Naive thymus-derived CD8-positive, alpha-beta T cell (primary cell): ENCODE results near the gene SIRT1. TPM values are rescaled to one million over a fixed set of nuclear protein-coding genes. Genes with fewer than 3 reads are reported as not detected.
A peak's percentile ranks its signal among the peaks of the same experiment; 100 is the strongest.
"Not testable (repeated sequence)": the region's sequence is repeated elsewhere in the genome, so short reads cannot be mapped to it uniquely, and the experiment has no call there.

ENCODE experiments used
- ATAC-seq, 2 donors: fragments of 150-1000 bp; cut with Tn5 transposase in 1 of 2; sonication (Bioruptor Pico), chemical (Tn5 transposase) in 1 of 2; 1 replicate in 1 of 2; 2 replicates in 1 of 2; pipeline ENCODE4 v1.10.0; 2021; ENCODE audit warnings: mild to moderate bottlenecking in 2 of 2, moderate library complexity in 2 of 2
- POLR2A ChIA-PET: fragments of 350-600 bp; sonication (Branson Sonifier 250); formaldehyde crosslinking; loops from one replicate; lab custom pipeline; 2021; ENCODE audit warnings: antibody characterized with exemption; lab: Charles Lee
- DNase-seq, 10 donors: peaks; one replicate each; pipeline versions ENCODE4 v3.0.0 to v3.0.0-alpha.2; 2020 to 2022
- H3K27ac Mint-ChIP-seq, 10 donors: one replicate each; pipeline ENCODE4 v1.8.0; 2020 to 2022; ENCODE audit warnings: mild to moderate bottlenecking in 10 of 10, mixed read lengths in 10 of 10, moderate library complexity in 4 of 10, inconsistent platforms in 1 of 10
- H3K27me3 Mint-ChIP-seq, 5 donors: one replicate each; pipeline ENCODE4 v1.8.0; 2021 to 2022; ENCODE audit warnings: mixed read lengths in 5 of 5
- H3K36me3 Mint-ChIP-seq, 3 donors: one replicate each; pipeline ENCODE4 v1.8.0; 2020 to 2022; ENCODE audit warnings: mixed read lengths in 3 of 3, mild to moderate bottlenecking in 2 of 3, inconsistent platforms in 1 of 3
- H3K4me1 Mint-ChIP-seq, 4 donors: one replicate each; pipeline ENCODE4 v1.8.0; 2021 to 2022; ENCODE audit warnings: mixed read lengths in 4 of 4
- H3K4me3 Mint-ChIP-seq, 10 donors: one replicate each; pipeline ENCODE4 v1.8.0; 2020 to 2022; ENCODE audit warnings: mild to moderate bottlenecking in 10 of 10, mixed read lengths in 10 of 10, moderate library complexity in 6 of 10, inconsistent platforms in 1 of 10
- H3K9me3 Mint-ChIP-seq, 9 donors: one replicate each; pipeline ENCODE4 v1.8.0; 2020 to 2022; ENCODE audit warnings: mixed read lengths in 9 of 9, mild to moderate bottlenecking in 3 of 9, inconsistent platforms in 1 of 9, moderate library complexity in 1 of 9
- polyA plus RNA-seq, 3 donors: library from polyadenylated mRNA; unstranded; fragments of 300-500 nt; fragmentation: Illumina TruSeq; gene quantifications; one replicate each; pipeline ENCODE4 v1.2.3, GENCODE V29; 2021
- total RNA-seq, 8 experiments: library from RNA in 2 of 8; stranded (reverse) in 2 of 8; gene quantifications; one replicate each; pipeline ENCODE4 v1.2.3 and lab custom pipeline; 2021 to 2026

SIRT1 gene
- total and polyA plus RNA-seq, 5 experiments from 2014 or later, result 10.2 to 60.9 (median 18.7) TPM

DNA sequence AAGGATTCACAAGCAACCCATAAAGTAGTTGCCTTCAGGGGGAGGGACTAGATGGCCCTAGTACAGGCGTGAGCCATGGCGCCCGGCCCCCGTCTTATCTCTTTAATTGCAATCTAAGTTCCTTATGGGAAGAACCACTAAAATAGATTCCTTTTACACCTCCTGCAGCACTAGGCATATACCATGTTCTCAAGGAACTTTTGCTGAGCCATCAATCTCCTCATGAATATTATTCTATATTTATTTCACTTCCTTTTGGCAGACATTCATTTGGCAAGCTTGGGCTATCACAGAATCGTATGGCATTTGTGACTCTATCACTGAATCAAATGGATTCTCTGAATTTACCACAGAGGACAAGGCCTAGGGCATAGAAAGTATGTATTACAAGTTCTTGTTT lies 31.7 kb upstream of the SIRT1 start:
- Mint-ChIP-seq H3K27me3 (no peaks in the 10 kb centered on the region), H3K4me1 (peaks cover 5 to 23% (median 14%) of the 10 kb centered on the region in 4 donors), H3K27ac (no peak overlapping the region), H3K4me3 (peak overlapping the region in 1 of 10 donors; percentile 10), H3K36me3 (no peaks in the 10 kb centered on the region), H3K9me3 (peaks cover 0 to 2% (median 0%) of the 10 kb centered on the region in 9 donors)
- POLR2A ChIA-PET, result no interaction called here
- ATAC-seq, result no peak
- DNase-seq, result no peak

- Mint-ChIP-seq H3K36me3 (no peaks in the 10 kb centered on the region), H3K27ac (no peak overlapping the region), H3K4me3 (no peak overlapping the region), H3K27me3 (no peaks in the 10 kb centered on the region), H3K9me3 (peaks cover 0 to 2% (median 0%) of the 10 kb centered on the region in 9 donors), H3K4me1 (peaks cover 5 to 23% (median 14%) of the 10 kb centered on the region in 4 donors)
- ATAC-seq (no peak), DNase-seq (no peak)
- POLR2A ChIA-PET, result no interaction called here
Observed at GRCh38 chr10:67853512-67853911, 30.9 kb upstream of the SIRT1 start.

DNA sequence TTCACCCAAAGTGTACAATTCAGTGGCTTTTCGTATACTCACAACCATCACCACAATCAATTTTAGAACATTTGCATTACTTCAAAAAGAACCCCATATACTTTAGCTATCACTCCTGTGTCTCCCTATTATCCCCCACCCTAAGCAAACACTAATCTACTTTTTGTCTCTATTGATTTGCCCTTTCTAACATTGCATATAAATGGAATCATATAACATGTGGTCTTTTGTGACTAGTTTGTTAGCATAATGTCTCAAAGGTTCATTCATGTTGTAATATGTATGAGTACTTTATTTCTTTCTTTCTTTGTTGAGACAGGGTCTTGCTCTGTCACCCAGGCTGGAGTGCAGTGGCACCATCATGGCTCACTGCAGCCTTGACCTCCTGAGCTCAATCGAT lies 25.5 kb upstream of the SIRT1 start:
- DNase-seq, result no peak
- POLR2A ChIA-PET, result interaction anchor here (1.0 kb wide), 1 partner anchor 9 kb away, joined by 3 read pairs; no protein-coding TSS in a partner anchor

DNA sequence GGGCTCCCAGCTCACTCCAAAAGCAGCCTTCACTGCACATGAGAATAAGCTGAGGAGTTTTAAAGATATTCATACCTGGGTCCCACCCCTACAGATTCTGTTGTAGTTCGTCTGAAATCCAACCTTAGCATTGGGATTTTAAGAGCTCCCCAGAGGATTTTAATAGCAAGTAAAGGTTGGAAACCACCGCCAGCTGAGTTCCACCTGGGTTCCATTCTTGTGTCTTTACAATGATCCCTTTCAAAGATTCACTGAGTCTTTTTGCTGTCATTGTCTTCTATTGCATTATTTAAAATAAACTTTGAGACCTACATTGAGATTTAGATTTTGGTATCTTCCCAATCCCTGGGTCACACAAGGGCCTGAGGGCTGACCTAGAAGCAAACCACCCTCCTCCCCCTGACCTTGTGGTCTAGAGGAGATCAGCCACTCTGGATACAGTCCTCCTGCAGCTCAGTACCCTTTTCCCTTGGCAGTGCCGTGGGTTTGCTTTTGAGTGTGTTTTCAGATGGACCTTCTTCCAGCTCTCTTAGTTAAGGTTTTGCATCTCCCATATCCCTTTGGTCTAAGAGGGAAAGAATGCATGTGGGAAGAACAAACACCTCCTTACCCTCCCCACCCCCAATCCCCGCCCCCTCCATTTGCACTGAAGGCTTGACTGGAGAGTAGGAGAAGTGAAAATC lies 22.6 kb upstream of the SIRT1 start:
- ATAC-seq (no peak), DNase-seq (no peak)
- Mint-ChIP-seq H3K9me3 (no peaks in the 10 kb centered on the region), H3K4me1 (peaks cover 0 to 2% (median 0%) of the 10 kb centered on the region in 4 donors), H3K27ac (no peak overlapping the region), H3K4me3 (no peak overlapping the region), H3K36me3 (no peaks in the 10 kb centered on the region), H3K27me3 (no peaks in the 10 kb centered on the region)
- POLR2A ChIA-PET, result no interaction called here

More for the DNA sequence above, 25.5 kb upstream of the SIRT1 start:
- Mint-ChIP-seq H3K4me3 (no peak overlapping the region), H3K27me3 (no peaks in the 10 kb centered on the region), H3K27ac (peak overlapping the region in 1 of 10 donors; percentile 31), H3K4me1 (peaks cover 0 to 17% (median 4%) of the 10 kb centered on the region in 4 donors), H3K36me3 (no peaks in the 10 kb centered on the region), H3K9me3 (no peaks in the 10 kb centered on the region)
- ATAC-seq, result no peak

DNA sequence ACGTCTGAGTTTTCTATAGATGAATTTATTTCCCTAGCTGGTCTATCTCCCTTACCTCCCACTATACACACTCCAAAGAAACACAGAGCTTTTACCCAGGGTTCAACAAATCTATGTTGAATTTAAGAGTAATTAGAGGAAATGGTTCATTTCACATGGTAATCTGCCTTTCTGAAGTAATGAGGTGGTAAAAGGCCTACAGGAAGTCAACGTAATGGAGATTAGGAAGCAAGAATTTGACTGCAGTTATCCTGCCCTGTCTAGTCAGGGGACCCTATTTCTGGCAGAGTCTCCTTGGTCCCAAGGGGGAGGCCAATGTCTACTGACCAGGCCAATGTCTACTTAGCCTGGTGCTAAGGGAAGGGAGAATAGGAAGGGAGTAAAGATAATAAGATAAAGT lies 21.4 kb upstream of the SIRT1 start:
- Mint-ChIP-seq H3K27me3 (no peaks in the 10 kb centered on the region), H3K4me1 (peaks cover 0 to 2% (median 0%) of the 10 kb centered on the region in 4 donors), H3K27ac (no peak overlapping the region), H3K36me3 (no peaks in the 10 kb centered on the region), H3K4me3 (no peak overlapping the region), H3K9me3 (no peaks in the 10 kb centered on the region)
- POLR2A ChIA-PET, result no interaction called here
- no peak for ATAC-seq
- no peak for DNase-seq

DNA sequence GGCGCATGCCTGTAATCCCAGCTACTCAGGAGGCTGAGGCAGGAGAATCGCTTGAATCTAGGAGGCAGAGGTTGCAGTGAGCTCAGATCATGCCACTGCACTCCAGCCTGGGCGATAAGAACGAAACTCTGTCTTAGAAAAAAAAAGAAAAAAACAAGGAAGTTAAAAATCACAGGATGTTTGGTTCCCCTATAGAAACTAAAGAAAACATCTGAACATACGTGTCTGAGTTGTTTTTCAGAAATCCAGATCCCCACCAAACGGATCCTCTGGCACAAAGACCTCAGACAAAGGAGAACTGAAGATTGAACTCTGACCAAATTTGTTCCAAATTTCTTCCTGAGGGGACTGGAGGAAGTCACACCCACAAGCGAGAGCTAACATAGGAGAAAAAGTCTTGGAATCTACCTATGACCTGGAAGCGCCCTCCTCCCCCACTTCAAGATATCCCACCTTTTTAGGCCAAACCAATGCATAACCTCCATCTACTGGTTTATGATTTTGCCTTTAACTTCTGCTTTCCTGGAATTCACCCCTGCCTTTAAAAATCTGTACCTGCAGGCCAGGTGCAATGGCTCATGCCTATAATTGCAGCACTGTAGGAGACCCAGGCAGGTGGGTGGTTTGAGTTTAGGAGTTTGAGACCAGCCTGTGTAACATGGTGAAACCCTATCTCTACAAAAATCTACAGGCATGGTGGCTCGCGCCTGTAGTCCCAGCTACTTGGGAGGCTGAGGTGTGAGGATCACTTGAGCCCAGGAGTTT lies 19.7 kb upstream of the SIRT1 start:
- H3K27me3 Mint-ChIP-seq, result no peaks in the 10 kb centered on the region
- no peak overlapping the region for H3K4me3 Mint-ChIP-seq
- H3K9me3 Mint-ChIP-seq, result no peaks in the 10 kb centered on the region
- no peak overlapping the region for H3K27ac Mint-ChIP-seq
- DNase-seq, result no peak
- H3K4me1 Mint-ChIP-seq, result peaks cover 0 to 2% (median 0%) of the 10 kb centered on the region in 4 donors
- POLR2A ChIA-PET, result no interaction called here
- ATAC-seq, result no peak
- no peaks in the 10 kb centered on the region for H3K36me3 Mint-ChIP-seq

DNA sequence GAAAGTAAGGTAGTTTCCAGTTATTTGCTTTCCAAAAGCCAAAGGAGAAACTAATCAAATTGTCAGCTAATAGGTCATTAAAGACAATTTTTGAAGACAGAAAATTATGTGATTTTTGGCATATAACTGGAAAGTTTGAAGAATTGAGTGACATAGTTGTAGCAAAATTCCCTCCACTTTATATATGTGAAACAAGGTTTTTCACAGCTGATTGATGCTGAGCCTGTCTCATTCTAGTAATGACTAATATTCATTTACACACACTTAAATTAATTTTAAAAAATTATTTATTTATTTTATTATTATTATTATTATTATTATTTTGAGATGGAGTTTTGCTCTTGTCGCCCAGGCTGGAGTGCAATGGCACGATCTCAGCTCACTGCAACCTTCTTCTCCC lies 16.3 kb upstream of the SIRT1 start:
- H3K4me1 Mint-ChIP-seq, result peaks cover 0 to 2% (median 0%) of the 10 kb centered on the region in 4 donors
- H3K27ac Mint-ChIP-seq, result no peak overlapping the region
- H3K9me3 Mint-ChIP-seq, result no peaks in the 10 kb centered on the region
- no peaks in the 10 kb centered on the region for H3K36me3 Mint-ChIP-seq
- POLR2A ChIA-PET, result no interaction called here
- no peak for DNase-seq
- no peak for ATAC-seq
- H3K4me3 Mint-ChIP-seq, result no peak overlapping the region
- H3K27me3 Mint-ChIP-seq, result no peaks in the 10 kb centered on the region

DNA sequence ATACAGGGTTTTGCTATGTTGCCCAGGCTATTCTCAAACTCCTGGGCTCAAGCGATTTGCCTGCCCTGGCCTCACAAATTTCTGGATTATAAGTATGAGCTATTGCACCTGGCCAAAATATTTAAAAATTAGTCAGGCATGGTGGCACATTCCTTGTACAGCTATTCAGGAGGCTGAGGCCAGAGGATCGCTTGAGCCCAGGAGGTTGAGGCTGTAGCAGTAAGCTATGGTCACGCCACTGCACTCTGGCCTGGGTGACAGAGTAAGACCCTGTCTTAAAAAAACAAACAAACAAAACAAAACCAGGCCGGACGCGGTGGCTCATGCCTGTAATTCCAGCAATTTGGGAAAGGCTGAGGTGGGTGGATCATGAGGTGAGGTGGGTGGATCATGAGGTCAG lies 14.5 kb upstream of the SIRT1 start:
- Mint-ChIP-seq H3K4me3 (no peak overlapping the region), H3K4me1 (peaks cover 0 to 2% (median 0%) of the 10 kb centered on the region in 4 donors), H3K36me3 (no peaks in the 10 kb centered on the region), H3K9me3 (no peaks in the 10 kb centered on the region), H3K27ac (no peak overlapping the region), H3K27me3 (no peaks in the 10 kb centered on the region)
- POLR2A ChIA-PET, result no interaction called here
- DNase-seq (no peak), ATAC-seq (no peak)

DNA sequence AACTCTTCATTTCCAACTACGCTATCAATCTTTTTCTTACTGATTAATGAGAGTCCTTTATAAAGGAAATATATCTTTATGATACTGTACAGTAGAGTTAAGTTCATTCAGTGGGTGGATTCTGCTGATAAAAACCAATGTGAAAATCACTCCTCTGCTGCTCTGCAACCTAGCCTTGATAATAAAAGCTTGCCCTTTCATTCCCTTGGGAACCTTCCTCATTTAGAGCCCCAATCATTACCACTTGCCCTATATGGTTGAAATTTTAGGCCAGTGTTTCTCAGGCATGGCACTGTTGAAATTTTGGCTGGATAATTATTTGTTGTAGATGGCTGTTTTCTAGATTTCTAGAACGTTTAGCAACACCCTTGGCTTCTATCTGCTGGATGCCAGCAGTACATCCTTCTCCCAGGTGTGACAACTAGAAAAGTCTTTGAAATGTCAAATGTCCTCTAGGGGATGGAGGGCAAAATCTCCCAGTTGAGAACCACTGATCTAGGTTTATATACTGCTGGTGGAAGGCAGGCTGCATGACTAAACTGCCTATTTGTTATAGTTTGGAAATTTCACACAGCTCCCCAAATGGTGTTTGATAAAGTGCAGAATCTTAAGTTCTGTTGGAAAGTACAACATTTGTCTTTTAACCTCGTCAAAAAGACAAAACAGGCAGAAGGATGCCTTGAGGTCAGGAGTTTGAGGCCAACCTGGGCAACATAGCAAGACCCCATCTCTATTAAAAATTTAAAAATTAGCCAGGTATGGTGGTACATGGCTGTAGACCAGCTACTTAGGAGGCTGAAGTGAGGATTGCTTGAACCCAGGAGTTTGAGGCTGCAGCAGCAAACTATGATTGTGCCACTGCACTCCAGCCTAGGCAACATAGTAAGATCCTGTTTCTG lies 8.9 kb upstream of the SIRT1 start:
- POLR2A ChIA-PET, result no interaction called here
- ATAC-seq, result no peak
- no peaks in the 10 kb centered on the region for H3K4me1 Mint-ChIP-seq
- peak overlapping the region in 1 of 10 donors; percentile 1 for H3K27ac Mint-ChIP-seq
- DNase-seq, result no peak
- H3K27me3 Mint-ChIP-seq, result no peaks in the 10 kb centered on the region
- no peak overlapping the region for H3K4me3 Mint-ChIP-seq
- H3K9me3 Mint-ChIP-seq, result no peaks in the 10 kb centered on the region
- H3K36me3 Mint-ChIP-seq, result no peaks in the 10 kb centered on the region

DNA sequence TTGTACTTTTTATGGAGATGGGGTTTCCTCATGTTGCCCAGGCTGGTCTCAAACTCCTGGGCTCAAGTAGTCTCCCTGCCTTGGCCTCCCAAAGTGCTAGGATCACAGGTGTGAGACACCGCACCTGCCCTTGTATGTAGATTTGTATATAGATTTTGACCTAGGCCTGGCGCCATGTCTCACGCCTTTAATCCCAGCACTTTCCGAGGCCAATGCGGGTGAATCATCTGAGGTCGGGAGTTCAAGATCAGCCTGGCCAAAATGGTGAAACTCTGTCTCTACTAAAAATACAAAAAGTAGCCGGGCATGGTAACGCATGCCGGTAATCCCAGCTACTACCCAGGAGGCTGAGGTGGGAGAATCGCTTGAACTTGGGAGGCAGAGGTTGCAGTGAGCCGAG lies 7.0 kb upstream of the SIRT1 start:
- ATAC-seq, H3K4me1 Mint-ChIP-seq, DNase-seq, H3K4me3 Mint-ChIP-seq, H3K27me3 Mint-ChIP-seq, H3K9me3 Mint-ChIP-seq, POLR2A ChIA-PET, H3K27ac Mint-ChIP-seq, H3K36me3 Mint-ChIP-seq: not testable (repeated sequence)

DNA sequence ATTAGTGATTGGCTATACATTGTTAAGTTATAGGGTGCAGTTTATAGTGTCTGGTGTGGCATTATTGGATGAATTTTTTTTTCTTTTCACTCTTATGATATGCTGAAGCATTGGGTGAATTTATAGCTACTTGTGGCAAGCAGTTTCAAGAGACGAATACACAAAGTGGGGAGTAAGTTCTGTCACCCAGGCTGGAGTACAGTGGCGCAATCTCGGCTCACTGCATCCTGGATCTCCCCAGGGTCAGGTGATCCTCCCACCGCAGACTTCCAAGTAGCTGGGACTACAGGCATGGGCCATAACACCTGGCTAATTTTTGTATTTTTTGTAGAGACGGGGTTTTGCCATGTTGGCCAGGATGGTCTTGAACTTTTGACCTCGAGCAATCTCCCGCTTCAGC lies 6.3 kb upstream of the SIRT1 start:
- H3K36me3 Mint-ChIP-seq, result no peaks in the 10 kb centered on the region
- no peak overlapping the region for H3K27ac Mint-ChIP-seq
- no peaks in the 10 kb centered on the region for H3K27me3 Mint-ChIP-seq
- H3K4me1 Mint-ChIP-seq, result no peaks in the 10 kb centered on the region
- POLR2A ChIA-PET, result no interaction called here
- no peak overlapping the region for H3K4me3 Mint-ChIP-seq
- ATAC-seq (no peak), DNase-seq (no peak)
- no peaks in the 10 kb centered on the region for H3K9me3 Mint-ChIP-seq

GRCh38 chr10:67883710-67884312 lies 645 bp upstream of the SIRT1 start:
- no peaks in the 10 kb centered on the region for H3K27me3 Mint-ChIP-seq
- DNase-seq, result peak in 1 of 10 donors; percentile 7
- peak overlapping the region; percentile 84 to 97 (median 92) for H3K4me3 Mint-ChIP-seq
- H3K36me3 Mint-ChIP-seq, result peaks cover 0 to 21% (median 9%) of the 10 kb centered on the region in 3 donors
- no peaks in the 10 kb centered on the region for H3K9me3 Mint-ChIP-seq
- H3K4me1 Mint-ChIP-seq, result peaks cover 14 to 39% (median 30%) of the 10 kb centered on the region in 4 donors
- peak overlapping the region; percentile 94 to 98 (median 96) for H3K27ac Mint-ChIP-seq
- peak; percentile 7 for ATAC-seq
- POLR2A ChIA-PET, result interaction anchor here (0.6 to 3.5 kb wide), 9 partner anchors 10 to 449 kb away, joined by 3 to 32 read pairs (median 5); partner anchors contain the start of genes HERC4, HNRNPH3 and PBLD
